Measurements from ENCODE around the gene TMEM106C.

DNA sequence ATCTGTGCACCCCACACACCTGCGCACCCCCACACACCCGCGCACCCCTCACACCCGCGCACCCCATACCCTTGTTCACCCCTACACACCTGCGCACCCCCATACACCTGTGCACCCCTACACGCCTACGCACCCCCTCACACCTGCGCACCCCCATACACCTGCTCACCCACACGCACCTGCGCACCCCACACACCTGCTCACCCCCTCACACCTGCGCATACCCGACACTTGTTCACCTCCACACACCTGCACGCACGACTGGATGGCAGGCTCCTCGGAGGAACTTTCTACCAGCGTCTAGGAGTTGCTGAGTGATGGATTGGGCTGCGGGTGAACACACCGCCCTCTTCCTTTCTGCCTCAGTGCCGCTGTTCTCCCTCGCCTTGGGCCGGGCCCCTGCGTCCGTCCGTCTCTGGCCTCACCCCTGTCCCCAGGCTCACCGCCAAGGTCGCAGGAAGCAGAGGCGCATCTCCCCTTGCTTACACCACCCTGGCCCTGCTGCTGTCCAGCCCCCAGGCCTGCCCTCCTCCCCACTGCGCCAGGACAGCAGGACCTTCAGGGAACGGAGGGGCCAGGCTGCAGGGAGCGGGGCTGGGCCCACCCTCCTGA lies 20.7 kb upstream of the TMEM106C start:
- TF ChIP-seq POLR2A (IDR thresholded peaks at IDR 0.05; ENCODE audit: low read depth), result no peak
- TF ChIP-seq, protein P1, sequence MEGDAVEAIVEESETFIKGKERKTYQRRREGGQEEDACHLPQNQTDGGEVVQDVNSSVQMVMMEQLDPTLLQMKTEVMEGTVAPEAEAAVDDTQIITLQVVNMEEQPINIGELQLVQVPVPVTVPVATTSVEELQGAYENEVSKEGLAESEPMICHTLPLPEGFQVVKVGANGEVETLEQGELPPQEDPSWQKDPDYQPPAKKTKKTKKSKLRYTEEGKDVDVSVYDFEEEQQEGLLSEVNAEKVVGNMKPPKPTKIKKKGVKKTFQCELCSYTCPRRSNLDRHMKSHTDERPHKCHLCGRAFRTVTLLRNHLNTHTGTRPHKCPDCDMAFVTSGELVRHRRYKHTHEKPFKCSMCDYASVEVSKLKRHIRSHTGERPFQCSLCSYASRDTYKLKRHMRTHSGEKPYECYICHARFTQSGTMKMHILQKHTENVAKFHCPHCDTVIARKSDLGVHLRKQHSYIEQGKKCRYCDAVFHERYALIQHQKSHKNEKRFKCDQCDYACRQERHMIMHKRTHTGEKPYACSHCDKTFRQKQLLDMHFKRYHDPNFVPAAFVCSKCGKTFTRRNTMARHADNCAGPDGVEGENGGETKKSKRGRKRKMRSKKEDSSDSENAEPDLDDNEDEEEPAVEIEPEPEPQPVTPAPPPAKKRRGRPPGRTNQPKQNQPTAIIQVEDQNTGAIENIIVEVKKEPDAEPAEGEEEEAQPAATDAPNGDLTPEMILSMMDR (IDR thresholded peaks at IDR 0.05), result no peak
- no peak for TF ChIP-seq POLR2AphosphoS5 (IDR thresholded peaks at IDR 0.05)
